Lung (tissue), 12 donors: ENCODE data around the gene POLD2. TPM values are rescaled to one million over a fixed set of nuclear protein-coding genes. Genes with fewer than 3 reads are reported as not detected.

Experiments used
- ATAC-seq: fragments of 200-7000 bp; cut with Tn5 transposase; one replicate; pipeline ENCODE4 v1.9.1; 2020; ENCODE audit warnings: moderate number of reproducible peaks; ENCODE audit not compliant: insufficient read depth, low FRiP score
- DNase-seq, 3 donors: peaks; one replicate each; pipeline ENCODE4 v3.0.0-alpha.2; 2013 to 2017
- H3K27ac ChIP-seq, 2 donors: one replicate each; pipeline ENCODE4 v1.5.1; 2013; ENCODE audit warnings: mild to moderate bottlenecking in 2 of 2, moderate library complexity in 2 of 2, control low read depth in 1 of 2, inconsistent platforms in 1 of 2, low read depth in 1 of 2, low read length in 1 of 2
- H3K27me3 ChIP-seq, 3 donors: one replicate each; pipeline ENCODE4 v1.5.1; 2013; ENCODE audit warnings: low read length in 2 of 3; ENCODE audit not compliant: control insufficient read depth in 3 of 3, insufficient read depth in 3 of 3
- H3K36me3 ChIP-seq, 4 donors: one replicate each; pipeline ENCODE4 v1.5.1; 2013; ENCODE audit warnings: low read length in 4 of 4, mild to moderate bottlenecking in 1 of 4, moderate library complexity in 1 of 4; ENCODE audit not compliant: control insufficient read depth in 4 of 4, insufficient read depth in 4 of 4
- H3K4me1 ChIP-seq, 5 donors: one replicate each; pipeline ENCODE4 v1.5.1; 2013; ENCODE audit warnings: low read length in 5 of 5, mild to moderate bottlenecking in 2 of 5, moderate library complexity in 1 of 5; ENCODE audit not compliant: control insufficient read depth in 5 of 5, insufficient read depth in 5 of 5
- H3K4me3 ChIP-seq: one replicate; pipeline ENCODE4 v1.5.1; 2013; ENCODE audit warnings: mild to moderate bottlenecking, control low read depth, moderate library complexity
- H3K9ac ChIP-seq, 2 donors: one replicate each; pipeline ENCODE4 v1.5.1; 2013; ENCODE audit warnings: low read length in 2 of 2, control low read depth in 1 of 2; ENCODE audit not compliant: insufficient read depth in 1 of 2
- H3K9me3 ChIP-seq, 4 donors: one replicate each; pipeline ENCODE4 v1.5.1; 2013; ENCODE audit warnings: low read length in 3 of 4, mild to moderate bottlenecking in 1 of 4, moderate library complexity in 1 of 4; ENCODE audit not compliant: control insufficient read depth in 4 of 4, insufficient read depth in 3 of 4
- CTCF ChIP-seq: IDR thresholded peaks from 2 replicates; pipeline ENCODE4 v1.5.1; 2012; ENCODE audit warnings: mild to moderate bottlenecking; ENCODE audit errors: control extremely low read depth, extremely low read depth
- WGBS, 2 donors: extraction: QIAGEN DNeasy Blood & Tissue Kit; methylation state at CpG; one replicate each; pipeline ENCODE4 v1.1.7; 2013; 5-methylcytosine and 5-hydroxymethylcytosine counted together
- polyA plus RNA-seq, 2 donors: library from polyadenylated mRNA; stranded (reverse); fragments of 200-250 nt; gene quantifications; one replicate each; pipeline ENCODE4 v1.2.1, GENCODE V29; 2013
- total RNA-seq, 2 donors: library from RNA; depleted of rRNA in 1 of 2; stranded (reverse); fragments of >200 nt in 1 of 2; gene quantifications; one replicate each; pipeline ENCODE4 v1.2.1, GENCODE V29; 2014 to 2021
- donor health status: control.
- donor health status: control.
- donor health status: Bipolar disorder and iron deficiency.
- donor health status: healthy.
- donor health status: DM: yes; HTN: yes; CAD: no.

Gene POLD2
- total and polyA plus RNA-seq, 4 donors = 48.8 to 90.7 (median 71.3) TPM

DNA sequence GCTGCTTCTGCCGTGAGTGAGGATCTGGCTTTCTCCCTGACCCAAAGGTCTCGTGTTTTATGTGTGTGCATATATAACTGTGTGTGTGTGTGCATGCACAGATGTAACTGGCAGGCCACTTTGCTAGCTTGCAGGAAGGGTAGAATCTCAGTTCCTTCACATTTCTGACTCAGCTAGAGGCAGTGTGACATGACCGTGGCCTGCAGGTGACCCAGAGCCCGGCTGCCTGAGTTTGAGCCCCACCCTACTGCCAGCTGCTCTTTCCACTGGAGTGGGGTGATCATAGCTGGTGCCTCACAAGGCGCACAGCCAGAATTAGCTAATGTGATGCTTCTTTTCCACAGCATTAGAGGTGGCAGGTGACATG, 27.1 kb upstream of the POLD2 start:
- Histone ChIP-seq H3K4me1 (peaks cover 0 to 45% (median 22%) of the 10 kb centered on the region in 5 donors), H3K27ac (no peak overlapping the region), H3K9ac (no peak overlapping the region), H3K36me3 (no peaks in the 10 kb centered on the region), H3K27me3 (peaks cover 0 to 8% (median 0%) of the 10 kb centered on the region in 3 donors), H3K4me3 (no peak overlapping the region), H3K9me3 (no peaks in the 10 kb centered on the region)
- ATAC-seq = no peak
- TF ChIP-seq CTCF = no peak
- WGBS, 2 donors = 75 to 79% methylated on average over 5 of the region's 5 CpGs
- DNase-seq = peak in 1 of 3 donors; percentile 24

DNA sequence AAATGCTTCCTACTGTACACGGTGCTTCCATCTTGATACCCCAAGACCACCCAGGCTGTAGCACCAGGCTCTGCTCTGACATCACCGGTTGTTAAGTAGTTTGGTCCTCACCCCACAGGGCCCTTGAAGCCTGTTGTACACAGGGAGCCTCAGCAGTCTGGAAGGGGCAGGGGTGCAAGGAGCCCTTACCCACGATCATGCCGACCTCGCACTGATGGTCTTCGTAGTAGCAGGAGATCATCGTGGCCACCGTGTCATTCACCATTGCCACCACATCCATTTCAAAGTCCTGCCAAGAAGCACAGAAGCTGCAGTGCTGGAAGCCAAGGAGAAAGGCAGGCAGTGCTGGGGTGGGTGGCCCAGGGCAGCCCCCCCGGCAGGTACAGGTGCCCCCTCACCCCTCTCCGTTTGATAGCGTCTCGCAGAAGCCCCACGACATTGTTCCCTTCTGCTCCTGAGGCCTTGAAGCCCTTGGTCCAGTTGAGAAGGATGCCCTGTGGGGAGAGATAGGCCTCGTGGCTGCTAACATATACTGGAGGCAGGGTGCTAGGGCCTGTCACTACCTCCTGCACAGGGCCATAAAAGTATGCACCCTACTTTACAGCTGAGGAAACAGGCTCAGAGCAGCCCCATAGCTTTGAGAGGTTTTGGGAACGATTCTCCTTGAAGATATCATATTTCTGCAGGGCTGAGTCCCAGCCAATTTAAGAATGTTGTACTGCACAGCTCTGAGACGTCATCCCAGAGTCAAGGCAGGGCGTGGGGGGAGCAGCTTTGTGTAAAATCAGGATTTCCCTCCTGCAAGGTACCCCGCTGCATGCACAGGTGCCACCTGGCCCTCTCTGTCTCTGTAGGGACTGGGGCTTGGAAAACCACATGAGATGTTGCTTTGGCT, 26.5 kb upstream of the POLD2 start:
- no peak overlapping the region for H3K9ac ChIP-seq
- DNase-seq = peak; percentile 12 to 73 (median 62)
- no peak for ATAC-seq
- H3K9me3 ChIP-seq = no peaks in the 10 kb centered on the region
- H3K27me3 ChIP-seq = peaks cover 0 to 14% (median 0%) of the 10 kb centered on the region in 3 donors
- H3K4me3 ChIP-seq = no peak overlapping the region
- TF ChIP-seq CTCF = no peak
- no peak overlapping the region for H3K27ac ChIP-seq
- no peaks in the 10 kb centered on the region for H3K36me3 ChIP-seq
- WGBS, 2 donors = 85 to 91% methylated on average over 18 of the region's 18 CpGs
- peaks cover 0 to 51% (median 28%) of the 10 kb centered on the region in 5 donors for H3K4me1 ChIP-seq

GRCh38 chr7:44148961-44149536, 25.7 kb upstream of the POLD2 start:
- Histone ChIP-seq H3K4me3 (no peak overlapping the region), H3K36me3 (no peaks in the 10 kb centered on the region), H3K9me3 (no peaks in the 10 kb centered on the region), H3K27ac (no peak overlapping the region), H3K4me1 (peaks cover 0 to 51% (median 28%) of the 10 kb centered on the region in 5 donors), H3K27me3 (peaks cover 0 to 14% (median 0%) of the 10 kb centered on the region in 3 donors), H3K9ac (no peak overlapping the region)
- WGBS, 2 donors = 83 to 87% methylated on average over 9 of the region's 9 CpGs
- DNase-seq (no peak), ATAC-seq (no peak)
- no peak for TF ChIP-seq CTCF
